SU-DHL-6 (cell line): ENCODE results near the gene CPNE8.

ENCODE experiments used
- CTCF ChIP-seq: fragments of 200-600 bp; sonication (generic); IDR thresholded peaks from one replicate; pipeline ENCODE4 v1.5.1; 2017; ENCODE audit warnings: antibody characterized with exemption, mild to moderate bottlenecking, low read length, moderate library complexity; ENCODE audit not compliant: insufficient read depth, poor library complexity, severe bottlenecking
- EZH2phosphoT487 ChIP-seq: fragments of 200-600 bp; sonication (generic), shearing (Covaris generic); conservative IDR thresholded peaks from 2 replicates; pipeline ENCODE4 v1.6.1; 2018; ENCODE audit warnings: mild to moderate bottlenecking, antibody characterized with exemption, low read length, moderate library complexity, mixed read lengths

- TF ChIP-seq CTCF = no peak
- TF ChIP-seq EZH2phosphoT487 = no peak
Measured at GRCh38 chr12:38638401-38638800, 267.0 kb downstream of the CPNE8 start.
